Right lobe of liver (tissue), 6 donors: ENCODE data around the gene PRDM16. TPM values are rescaled to one million over a fixed set of nuclear protein-coding genes. Genes with fewer than 3 reads are reported as not detected.

Experiments used
- ATAC-seq, 4 donors: fragments of 200-7000 bp; cut with Tn5 transposase; one replicate each; pipeline ENCODE4 v1.9.1; 2020; ENCODE audit warnings: mild to moderate bottlenecking in 4 of 4, moderate library complexity in 4 of 4
- DNase-seq, 3 donors: peaks; one replicate each; pipeline ENCODE4 v3.0.0-alpha.2; 2020
- H3K27ac ChIP-seq, 3 donors: fragments of 200-600 bp; one replicate each; pipeline ENCODE4 v1.8.0; 2022
- H3K27me3 ChIP-seq, 2 donors: fragments of 200-600 bp; one replicate each; pipeline ENCODE4 v1.8.0; 2022
- H3K36me3 ChIP-seq, 4 donors: fragments of 200-600 bp; sonication (generic) in 1 of 4; one replicate each; pipeline versions ENCODE4 v1.5.1 to v1.8.0; 2017 to 2022; ENCODE audit warnings: control low read depth in 1 of 4
- H3K4me1 ChIP-seq, 4 donors: fragments of 200-600 bp; sonication (generic) in 1 of 4; one replicate each; pipeline versions ENCODE4 v1.5.1 to v1.8.0; 2017 to 2022; ENCODE audit warnings: control low read depth in 1 of 4
- H3K4me3 ChIP-seq, 3 donors: fragments of 200-600 bp; one replicate each; pipeline ENCODE4 v1.8.0; 2022
- H3K9me3 ChIP-seq, 4 donors: fragments of 200-600 bp; sonication (generic) in 1 of 4; one replicate each; pipeline versions ENCODE4 v1.5.1 to v1.8.0; 2017 to 2022; ENCODE audit warnings: control low read depth in 1 of 4
- CTCF ChIP-seq, 4 donors: fragments of 200-600 bp in 3 of 4; fragments of 450-650 bp in 1 of 4; IDR thresholded peaks; one replicate each; pipeline versions ENCODE4 v1.5.1 to v1.8.0; 2016 to 2022; ENCODE audit warnings: antibody characterized with exemption in 4 of 4, mild to moderate bottlenecking in 2 of 4
- POLR2A ChIP-seq: fragments of 450-650 bp; IDR thresholded peaks from one replicate; pipeline ENCODE4 v1.6.1; 2017; ENCODE audit warnings: antibody characterized with exemption, mild to moderate bottlenecking
- WGBS: methylation state at CpG from one replicate; pipeline ENCODE4 v1.1.6; 2018; ENCODE audit warnings: low coverage, low lambda C conversion rate; ENCODE audit not compliant: insufficient coverage; ENCODE audit errors: missing lambda C conversion rate; 5-methylcytosine and 5-hydroxymethylcytosine counted together
- intact Hi-C, 2 donors: fragments of 100-400 bp; cut with DNase I; formaldehyde crosslinking; loops; one replicate each; pipeline versions ENCODE4 v1.11.2 to v1.14.1; 2022
- total RNA-seq, 6 experiments: library from RNA; depleted of rRNA in 2 of 6; stranded (reverse); fragments of >200 nt in 2 of 6; fragmentation: NEBNext Ultra II Directional in 3 of 6; extraction: Animal tissue kit (Norgen Biotek cat#: 25700) in 3 of 6; gene quantifications; one replicate each; pipeline versions ENCODE4 v1.1.0 to v1.2.4, GENCODE V29; 2016 to 2023
- donor health status: DM: no; HTN: yes; CAD: no.
- donor health status: DM: no; HTN: no; CAD: no.
- donor health status: DM: no; HTN: no; CAD: no.
- donor health status: DM: no; HTN: yes; CAD: no.
- donor health status: DM: no; HTN: yes; CAD: no.

Gene PRDM16
- total RNA-seq, 6 experiments from 2014 or later = 0.06 to 0.75 (median 0.28) TPM

- intact Hi-C loops = no loop called here
- WGBS = no CpG with 5 or more reads among the region's 18 CpGs
- Histone ChIP-seq H3K27me3 (no peaks in the 10 kb centered on the region), H3K4me3 (no peak overlapping the region), H3K9me3 (no peaks in the 10 kb centered on the region), H3K4me1 (peaks cover 0 to 5% (median 0%) of the 10 kb centered on the region in 4 donors), H3K36me3 (no peaks in the 10 kb centered on the region), H3K27ac (no peak overlapping the region)
- DNase-seq = no peak
- no peak for ATAC-seq
- TF ChIP-seq POLR2A (no peak), CTCF (IDR thresholded peaks at IDR 0.05) (no peak)
These were observed 47.1 kb downstream of the PRDM16 start for GRCh38 chr1:3116150-3116510.

- no peak overlapping the region for H3K27ac ChIP-seq
- ATAC-seq = no peak
- no peaks in the 10 kb centered on the region for H3K27me3 ChIP-seq
- H3K36me3 ChIP-seq = no peaks in the 10 kb centered on the region
- H3K4me1 ChIP-seq = peaks cover 0 to 5% (median 0%) of the 10 kb centered on the region in 4 donors
- intact Hi-C loops = no loop called here
- no peak overlapping the region for H3K4me3 ChIP-seq
- TF ChIP-seq CTCF (IDR thresholded peaks at IDR 0.05) = no peak
- TF ChIP-seq POLR2A = no peak
- WGBS = 100% methylated on average over 1 of the region's 13 CpGs
- H3K9me3 ChIP-seq = no peaks in the 10 kb centered on the region
- no peak for DNase-seq
These were observed 47.6 kb downstream of the PRDM16 start for GRCh38 chr1:3116560-3116959.

GRCh38 chr1:3117879-3118278 lies 48.9 kb downstream of the PRDM16 start:
- H3K9me3 ChIP-seq = no peaks in the 10 kb centered on the region
- H3K4me1 ChIP-seq = peaks cover 0 to 5% (median 0%) of the 10 kb centered on the region in 4 donors
- intact Hi-C loops = no loop called here
- no peaks in the 10 kb centered on the region for H3K27me3 ChIP-seq
- TF ChIP-seq POLR2A (no peak), CTCF (IDR thresholded peaks at IDR 0.05) (no peak)
- no CpG with 5 or more reads among the region's 16 CpGs for WGBS
- DNase-seq (no peak), ATAC-seq (no peak)
- no peak overlapping the region for H3K4me3 ChIP-seq
- H3K27ac ChIP-seq = no peak overlapping the region
- H3K36me3 ChIP-seq = no peaks in the 10 kb centered on the region

- ATAC-seq (no peak), DNase-seq (no peak)
- no peaks in the 10 kb centered on the region for H3K9me3 ChIP-seq
- H3K4me3 ChIP-seq = no peak overlapping the region
- intact Hi-C loops = no loop called here
- peaks cover 0 to 8% (median 0%) of the 10 kb centered on the region in 4 donors for H3K4me1 ChIP-seq
- H3K27ac ChIP-seq = no peak overlapping the region
- WGBS = 100% methylated on average over 1 of the region's 14 CpGs
- H3K36me3 ChIP-seq = no peaks in the 10 kb centered on the region
- H3K27me3 ChIP-seq = no peaks in the 10 kb centered on the region
- no peak for TF ChIP-seq POLR2A
- TF ChIP-seq CTCF (IDR thresholded peaks at IDR 0.05) = no peak
These were observed 50.1 kb downstream of the PRDM16 start for GRCh38 chr1:3119061-3119460.

GRCh38 chr1:3119725-3120124 lies 50.7 kb downstream of the PRDM16 start:
- DNase-seq (no peak), ATAC-seq (no peak)
- Histone ChIP-seq H3K4me1 (peaks cover 0 to 12% (median 0%) of the 10 kb centered on the region in 4 donors), H3K27ac (no peak overlapping the region), H3K36me3 (no peaks in the 10 kb centered on the region), H3K4me3 (no peak overlapping the region), H3K27me3 (no peaks in the 10 kb centered on the region), H3K9me3 (no peaks in the 10 kb centered on the region)
- WGBS = 80% methylated on average over 1 of the region's 10 CpGs
- no peak for TF ChIP-seq CTCF (IDR thresholded peaks at IDR 0.05)
- intact Hi-C loops = no loop called here
